ENCODE data around the gene FOXJ2. TPM values are rescaled to one million over a fixed set of nuclear protein-coding genes. Genes with fewer than 3 reads are reported as not detected.

FOXJ2 gene
- total RNA-seq, 1 experiment from 2014 or later: 13.9 TPM

DNA sequence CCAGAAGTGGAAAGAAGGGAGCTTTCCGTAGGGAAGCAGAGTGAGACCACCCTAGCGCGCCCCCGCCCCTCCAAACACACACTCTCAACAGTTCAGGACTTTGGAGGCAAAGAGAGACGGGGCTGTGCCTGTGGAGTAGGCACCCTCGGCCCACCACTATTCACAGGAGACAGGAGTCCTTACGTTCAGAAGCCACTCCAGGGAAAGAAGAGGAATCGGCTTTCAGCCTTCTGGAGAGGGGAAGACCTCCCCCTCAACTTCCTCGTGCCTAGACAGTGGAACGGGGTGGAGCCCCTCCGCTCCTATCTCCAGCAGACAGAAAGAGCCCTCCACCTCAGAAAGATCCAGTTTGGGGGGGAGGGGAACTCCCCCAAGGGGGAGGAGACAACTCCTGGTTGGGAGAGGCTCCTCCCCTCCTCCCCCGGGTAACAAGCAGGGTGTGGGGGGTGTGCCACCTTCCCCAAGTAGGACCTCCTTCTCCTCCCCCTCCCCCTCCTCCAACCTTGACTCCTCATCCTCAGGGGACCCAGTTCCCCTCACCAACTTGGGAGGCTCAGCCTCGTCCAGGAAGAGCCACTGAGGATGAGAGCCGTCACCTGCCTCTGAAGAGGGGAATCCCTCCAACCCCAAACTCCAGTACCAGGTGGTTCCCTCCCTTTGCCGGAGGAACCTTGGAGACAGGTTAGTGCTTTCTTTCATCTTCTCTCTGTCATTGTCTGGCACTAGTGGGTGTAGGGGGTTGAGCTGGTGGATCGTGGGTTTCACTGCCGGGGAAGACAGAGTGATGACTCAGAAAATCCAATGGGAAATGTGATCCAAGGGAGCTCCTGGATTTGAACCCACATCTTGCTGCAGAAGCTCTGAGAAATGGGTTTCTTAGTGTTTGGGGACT is 883 bp downstream of the FOXJ2 start:
- peak; percentile 72 for DNase-seq (ENCODE audit: low spot score)

DNA sequence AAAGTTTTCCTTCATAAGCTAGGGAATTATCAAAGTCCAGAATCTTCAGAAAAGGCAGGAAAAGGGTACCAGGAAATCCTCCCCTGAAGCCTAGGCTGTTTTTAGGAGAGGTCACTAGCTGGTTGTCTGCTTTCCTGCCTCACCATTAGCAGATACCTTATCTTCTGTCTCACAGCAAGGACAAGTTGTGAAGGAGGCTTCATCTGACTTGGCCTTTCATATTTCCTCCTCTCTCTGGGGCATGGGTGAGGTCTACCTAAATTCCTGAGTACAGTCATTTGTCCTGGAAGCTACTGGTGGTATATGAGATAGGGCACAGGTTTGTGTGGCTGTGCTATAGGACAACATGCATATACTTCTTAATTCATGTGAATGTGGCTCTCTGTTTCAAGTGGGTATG is 2.3 kb downstream of the FOXJ2 start:
- Histone ChIP-seq H3K4me3 (ENCODE audit: low read depth, low read length, poor library complexity, severe bottlenecking) (peak overlapping the region; percentile 6), H3K9me3 (ENCODE audit: low read depth, low read length, poor library complexity, severe bottlenecking) (no peaks in the 10 kb centered on the region), H3K27me3 (replicated peaks; ENCODE audit: insufficient read depth, low read depth, low read length, poor library complexity) (no peaks in the 10 kb centered on the region), H3K27ac (ENCODE audit: low read depth, low read length, poor library complexity, severe bottlenecking) (no peak overlapping the region), H3K36me3 (ENCODE audit: insufficient read depth, low read length, poor library complexity, severe bottlenecking) (peaks cover 3% of the 10 kb centered on the region), H3K4me1 (ENCODE audit: insufficient read depth, low read length, poor library complexity, severe bottlenecking) (peaks cover 36% of the 10 kb centered on the region)
- TF ChIP-seq, protein P1, sequence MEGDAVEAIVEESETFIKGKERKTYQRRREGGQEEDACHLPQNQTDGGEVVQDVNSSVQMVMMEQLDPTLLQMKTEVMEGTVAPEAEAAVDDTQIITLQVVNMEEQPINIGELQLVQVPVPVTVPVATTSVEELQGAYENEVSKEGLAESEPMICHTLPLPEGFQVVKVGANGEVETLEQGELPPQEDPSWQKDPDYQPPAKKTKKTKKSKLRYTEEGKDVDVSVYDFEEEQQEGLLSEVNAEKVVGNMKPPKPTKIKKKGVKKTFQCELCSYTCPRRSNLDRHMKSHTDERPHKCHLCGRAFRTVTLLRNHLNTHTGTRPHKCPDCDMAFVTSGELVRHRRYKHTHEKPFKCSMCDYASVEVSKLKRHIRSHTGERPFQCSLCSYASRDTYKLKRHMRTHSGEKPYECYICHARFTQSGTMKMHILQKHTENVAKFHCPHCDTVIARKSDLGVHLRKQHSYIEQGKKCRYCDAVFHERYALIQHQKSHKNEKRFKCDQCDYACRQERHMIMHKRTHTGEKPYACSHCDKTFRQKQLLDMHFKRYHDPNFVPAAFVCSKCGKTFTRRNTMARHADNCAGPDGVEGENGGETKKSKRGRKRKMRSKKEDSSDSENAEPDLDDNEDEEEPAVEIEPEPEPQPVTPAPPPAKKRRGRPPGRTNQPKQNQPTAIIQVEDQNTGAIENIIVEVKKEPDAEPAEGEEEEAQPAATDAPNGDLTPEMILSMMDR (conservative IDR thresholded peaks at IDR 0.05; ENCODE audit: low read depth, low read length): no peak
- no peak for TF ChIP-seq EZH2 (IDR thresholded peaks at IDR 0.05; ENCODE audit: borderline replicate concordance, low read depth, low read length, poor library complexity, severe bottlenecking)
- ChIA-PET CTCF (interaction anchor here (1.0 kb wide), 1 partner anchor 44 kb away, joined by 3 read pairs; no protein-coding TSS in a partner anchor), POLR2A (ENCODE audit: low non-redundant PET) (no interaction called here)
- intact Hi-C loops (cut with micrococcal nuclease; ENCODE audit: unreplicated experiment): no loop called here
- DNase-seq (ENCODE audit: low spot score): no peak
- BruUV-seq (replicated peaks): no TSS peak

More for the DNA sequence above, 883 bp downstream of the FOXJ2 start:
- Histone ChIP-seq H3K4me3 (ENCODE audit: low read depth, low read length, poor library complexity, severe bottlenecking) (peak overlapping the region; percentile 96), H3K4me1 (ENCODE audit: insufficient read depth, low read length, poor library complexity, severe bottlenecking) (peaks cover 28% of the 10 kb centered on the region), H3K9me3 (ENCODE audit: low read depth, low read length, poor library complexity, severe bottlenecking) (no peaks in the 10 kb centered on the region), H3K36me3 (ENCODE audit: insufficient read depth, low read length, poor library complexity, severe bottlenecking) (no peaks in the 10 kb centered on the region), H3K27ac (ENCODE audit: low read depth, low read length, poor library complexity, severe bottlenecking) (peak overlapping the region; percentile 95), H3K27me3 (replicated peaks; ENCODE audit: insufficient read depth, low read depth, low read length, poor library complexity) (no peaks in the 10 kb centered on the region)
- BruUV-seq (replicated peaks): no TSS peak
- ChIA-PET POLR2A (ENCODE audit: low non-redundant PET) (no interaction called here), CTCF (no interaction called here)
- TF ChIP-seq, protein P1 (conservative IDR thresholded peaks at IDR 0.05; ENCODE audit: low read depth, low read length): no peak; the same call in 1 of the 2 replicates
- TF ChIP-seq EZH2 (IDR thresholded peaks at IDR 0.05; ENCODE audit: borderline replicate concordance, low read depth, low read length, poor library complexity, severe bottlenecking): no peak
- intact Hi-C loops (cut with micrococcal nuclease; ENCODE audit: unreplicated experiment): loop anchor here (2.0 kb wide), 1 partner anchor 27 kb away; no protein-coding TSS in a partner anchor

DNA sequence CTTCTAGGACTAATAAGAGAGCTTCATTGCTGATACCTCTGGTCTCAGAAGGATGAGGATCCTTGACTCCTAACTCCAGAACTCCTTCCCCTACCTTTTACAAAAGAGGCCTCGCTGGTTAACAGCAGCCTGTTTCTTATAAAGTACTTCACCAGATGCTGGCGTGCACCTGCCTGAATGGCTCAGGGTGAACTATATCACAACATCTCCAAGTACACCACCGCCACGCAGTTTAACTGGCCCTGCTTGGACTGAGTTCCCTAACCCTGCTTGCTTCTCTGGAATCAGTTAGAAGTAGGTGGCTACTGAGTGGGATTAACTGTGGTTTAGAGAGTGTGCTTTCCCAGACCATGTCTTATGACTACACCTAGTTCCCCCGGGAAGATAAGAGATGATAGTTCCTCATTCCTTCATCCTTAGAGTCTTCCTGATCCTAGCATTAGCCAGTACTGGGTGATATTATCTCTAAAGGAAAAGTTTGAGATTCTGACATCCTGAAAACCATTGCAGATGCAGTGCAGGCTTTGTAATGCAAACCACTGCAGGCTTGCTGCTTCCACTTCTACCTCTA is 3.0 kb downstream of the FOXJ2 start:
- Histone ChIP-seq H3K27me3 (replicated peaks; ENCODE audit: insufficient read depth, low read depth, low read length, poor library complexity) (no peaks in the 10 kb centered on the region), H3K9me3 (ENCODE audit: low read depth, low read length, poor library complexity, severe bottlenecking) (no peaks in the 10 kb centered on the region), H3K4me1 (ENCODE audit: insufficient read depth, low read length, poor library complexity, severe bottlenecking) (peaks cover 36% of the 10 kb centered on the region), H3K4me3 (ENCODE audit: low read depth, low read length, poor library complexity, severe bottlenecking) (no peak overlapping the region), H3K27ac (ENCODE audit: low read depth, low read length, poor library complexity, severe bottlenecking) (no peak overlapping the region), H3K36me3 (ENCODE audit: insufficient read depth, low read length, poor library complexity, severe bottlenecking) (peaks cover 7% of the 10 kb centered on the region)
- ChIA-PET CTCF (interaction anchor here (1.0 kb wide), 1 partner anchor 43 kb away, joined by 3 read pairs; no protein-coding TSS in a partner anchor), POLR2A (ENCODE audit: low non-redundant PET) (no interaction called here)
- intact Hi-C loops (cut with micrococcal nuclease; ENCODE audit: unreplicated experiment): no loop called here
- no peak for DNase-seq (ENCODE audit: low spot score)
- TF ChIP-seq, protein P1 (conservative IDR thresholded peaks at IDR 0.05; ENCODE audit: low read depth, low read length): no peak
- no peak for TF ChIP-seq EZH2 (IDR thresholded peaks at IDR 0.05; ENCODE audit: borderline replicate concordance, low read depth, low read length, poor library complexity, severe bottlenecking)
- no TSS peak for BruUV-seq (replicated peaks)
